GM12865 (cell line): ENCODE data around the gene SSBP2.
"Not testable (repeated sequence)": the region's sequence is repeated elsewhere in the genome, so short reads cannot be mapped to it uniquely, and the experiment has no call there.

Experiments
- DNase-seq: peaks from one replicate; pipeline ENCODE4 v3.0.0; 2010; ENCODE audit warnings: low read depth
- H3K4me3 ChIP-seq: 2 replicates; pipeline ENCODE4 v1.5.1; 2011; ENCODE audit warnings: mild to moderate bottlenecking, low read depth, low read length, control low read depth
- TF ChIP-seq, protein P1 (sequence below): IDR thresholded peaks from 2 replicates; pipeline ENCODE4 v1.5.1; 2011; ENCODE audit warnings: low read length, control low read depth, low read depth, inconsistent platforms; ENCODE audit not compliant: insufficient read depth; ENCODE audit errors: missing control alignments

SSBP2 gene

DNA sequence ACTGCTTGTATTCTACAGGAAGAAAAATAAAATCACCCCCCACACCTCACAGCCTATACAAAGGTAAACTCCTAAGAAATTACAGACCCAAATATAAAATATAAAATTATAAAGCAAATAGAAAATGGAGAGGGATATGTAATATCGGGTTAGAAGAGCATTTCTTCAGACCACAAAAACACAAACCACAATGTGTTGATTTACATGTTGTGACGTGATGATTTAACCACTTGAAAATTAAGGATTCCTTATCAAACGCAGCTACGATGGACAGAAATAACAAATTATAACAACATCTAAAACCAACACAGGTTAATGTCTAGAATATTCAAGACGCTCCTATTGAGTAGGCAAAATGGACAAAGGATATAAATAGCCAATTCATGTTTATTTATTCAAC, 26.3 kb downstream of the SSBP2 start:
- DNase-seq = no peak
- no peak overlapping the region for H3K4me3 ChIP-seq
- TF ChIP-seq, protein P1, sequence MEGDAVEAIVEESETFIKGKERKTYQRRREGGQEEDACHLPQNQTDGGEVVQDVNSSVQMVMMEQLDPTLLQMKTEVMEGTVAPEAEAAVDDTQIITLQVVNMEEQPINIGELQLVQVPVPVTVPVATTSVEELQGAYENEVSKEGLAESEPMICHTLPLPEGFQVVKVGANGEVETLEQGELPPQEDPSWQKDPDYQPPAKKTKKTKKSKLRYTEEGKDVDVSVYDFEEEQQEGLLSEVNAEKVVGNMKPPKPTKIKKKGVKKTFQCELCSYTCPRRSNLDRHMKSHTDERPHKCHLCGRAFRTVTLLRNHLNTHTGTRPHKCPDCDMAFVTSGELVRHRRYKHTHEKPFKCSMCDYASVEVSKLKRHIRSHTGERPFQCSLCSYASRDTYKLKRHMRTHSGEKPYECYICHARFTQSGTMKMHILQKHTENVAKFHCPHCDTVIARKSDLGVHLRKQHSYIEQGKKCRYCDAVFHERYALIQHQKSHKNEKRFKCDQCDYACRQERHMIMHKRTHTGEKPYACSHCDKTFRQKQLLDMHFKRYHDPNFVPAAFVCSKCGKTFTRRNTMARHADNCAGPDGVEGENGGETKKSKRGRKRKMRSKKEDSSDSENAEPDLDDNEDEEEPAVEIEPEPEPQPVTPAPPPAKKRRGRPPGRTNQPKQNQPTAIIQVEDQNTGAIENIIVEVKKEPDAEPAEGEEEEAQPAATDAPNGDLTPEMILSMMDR = no peak

DNA sequence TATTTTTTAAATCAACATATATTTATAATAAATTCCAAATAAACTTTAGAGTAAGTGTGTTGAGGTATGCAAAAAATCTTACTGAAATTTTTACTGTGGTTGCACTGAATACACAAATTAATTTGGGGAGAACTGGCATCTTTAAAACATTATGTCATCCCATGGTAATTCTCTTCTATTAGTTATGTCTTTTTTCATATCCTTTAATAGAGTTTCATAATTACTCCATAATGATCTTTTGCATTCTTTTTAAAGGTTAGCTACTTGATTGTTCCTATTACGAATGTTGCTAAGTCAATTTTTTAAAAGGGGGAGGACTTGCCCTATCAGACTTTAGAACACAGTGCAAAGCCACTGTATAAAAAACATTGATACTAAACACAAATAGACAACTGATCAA, 26.8 kb downstream of the SSBP2 start:
- TF ChIP-seq, protein P1 = no peak

DNA sequence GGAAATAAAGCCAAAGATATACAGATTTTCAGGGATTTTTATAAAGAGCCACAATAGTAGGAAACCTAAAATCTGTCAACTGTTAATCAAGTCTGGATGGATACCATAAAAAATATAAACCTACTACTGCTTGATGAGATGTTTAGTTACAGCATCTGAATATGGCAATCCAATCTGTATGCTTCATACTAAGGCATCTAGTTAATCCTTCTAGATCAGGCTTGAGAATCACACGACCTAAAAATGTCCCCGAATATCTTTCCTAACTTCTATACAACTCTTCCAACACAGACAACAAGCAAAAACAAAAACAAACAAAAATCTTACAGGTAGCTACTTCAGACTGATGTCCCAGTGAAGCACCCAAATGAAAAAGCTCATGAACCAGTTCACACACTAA, 29.8 kb downstream of the SSBP2 start:
- no peak overlapping the region; the same call in 1 of the 2 replicates for H3K4me3 ChIP-seq
- TF ChIP-seq, protein P1 = no peak
- no peak for DNase-seq

More for the DNA sequence above, 26.8 kb downstream of the SSBP2 start:
- DNase-seq = no peak
- no peak overlapping the region for H3K4me3 ChIP-seq

DNA sequence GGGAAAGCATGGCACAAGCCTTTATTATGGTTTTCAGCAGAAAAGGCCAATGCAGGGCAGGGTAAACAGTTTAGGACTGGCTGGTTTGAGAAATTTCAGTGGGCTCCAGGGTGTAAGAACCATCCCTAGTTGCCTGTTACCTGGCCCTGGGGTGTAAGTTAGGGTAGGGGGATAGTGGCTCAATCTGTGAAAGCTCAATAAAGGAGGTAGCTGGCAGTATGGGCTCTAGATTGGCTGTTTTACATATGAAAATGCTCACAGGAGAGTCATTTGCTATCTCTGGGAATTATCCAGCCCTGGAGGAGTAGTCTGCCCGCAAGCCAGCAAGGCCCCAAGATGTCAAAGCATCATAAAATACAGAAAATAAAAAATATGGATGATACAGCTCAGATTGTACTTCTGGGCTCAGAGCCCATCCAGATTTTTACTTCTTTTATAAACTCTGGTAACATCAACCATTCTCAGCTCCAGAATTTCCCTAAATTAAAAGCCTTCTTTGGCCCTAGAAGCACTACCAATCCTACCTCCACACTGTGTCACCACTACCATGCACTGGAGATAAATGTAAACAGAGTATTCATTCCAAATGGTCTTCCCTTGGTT, 31.1 kb downstream of the SSBP2 start:
- TF ChIP-seq, protein P1 = no peak
- no peak overlapping the region for H3K4me3 ChIP-seq

DNA sequence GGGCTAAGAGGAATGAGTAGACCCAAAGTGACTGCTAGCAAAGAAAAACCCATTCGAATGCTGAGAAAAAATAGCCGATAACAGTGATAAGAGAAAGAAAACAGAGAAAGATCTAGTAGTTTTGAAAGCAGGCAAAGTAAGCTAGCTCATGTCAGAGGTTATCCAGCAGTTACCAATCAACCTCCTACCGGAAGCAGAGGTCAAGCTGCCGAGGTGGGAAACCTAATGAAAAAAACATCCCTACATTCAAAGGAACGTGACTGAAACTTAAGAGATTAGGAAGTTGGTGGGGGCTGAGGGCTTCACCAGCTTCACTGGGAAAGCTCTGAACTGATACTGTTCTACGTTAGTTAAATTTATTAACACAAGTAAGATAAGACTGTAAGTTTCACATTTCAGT, 32.6 kb downstream of the SSBP2 start:
- no peak for DNase-seq
- TF ChIP-seq, protein P1 = no peak
- no peak overlapping the region for H3K4me3 ChIP-seq

More for the DNA sequence above, 31.1 kb downstream of the SSBP2 start:
- DNase-seq = no peak

DNA sequence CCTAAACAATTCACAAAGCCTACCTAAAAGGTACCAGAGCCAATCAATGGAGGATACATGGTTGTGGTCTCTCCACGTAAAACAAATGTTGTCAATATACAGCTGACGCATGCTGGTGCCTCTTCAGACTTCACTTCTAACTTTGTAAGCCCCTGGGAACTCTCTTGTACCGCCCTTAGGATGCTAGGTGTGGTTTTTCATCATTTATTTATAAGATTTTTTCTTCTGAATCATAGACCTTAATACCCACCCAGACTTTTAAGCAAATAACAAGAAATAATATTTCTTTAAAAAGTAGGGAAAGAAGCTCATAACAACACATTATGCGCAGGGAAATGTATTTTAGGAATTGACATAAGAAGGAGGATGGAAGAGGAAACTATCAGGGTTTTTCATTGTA, 33.0 kb downstream of the SSBP2 start:
- TF ChIP-seq, protein P1 = no peak
- no peak for DNase-seq
- H3K4me3 ChIP-seq = no peak overlapping the region

DNA sequence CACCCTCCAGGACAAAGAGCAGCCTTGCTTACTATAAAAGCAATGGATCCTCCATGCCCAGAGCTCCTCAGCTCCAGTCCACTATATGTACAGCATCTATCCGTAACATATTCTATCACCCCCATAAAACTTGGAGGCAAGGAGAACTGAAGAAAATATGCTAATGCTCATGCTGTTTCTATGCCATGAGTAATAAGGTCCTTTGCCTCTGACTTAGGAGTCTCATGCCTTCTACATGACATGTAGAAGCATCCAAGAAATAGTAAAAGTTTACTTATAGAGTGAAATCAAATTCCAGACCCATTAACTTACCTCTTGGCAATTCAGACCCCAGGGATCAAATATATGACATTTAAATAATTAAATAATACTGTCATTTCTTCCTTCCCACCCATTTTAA, 33.7 kb downstream of the SSBP2 start:
- no peak overlapping the region for H3K4me3 ChIP-seq
- TF ChIP-seq, protein P1 = no peak
- DNase-seq = no peak

DNA sequence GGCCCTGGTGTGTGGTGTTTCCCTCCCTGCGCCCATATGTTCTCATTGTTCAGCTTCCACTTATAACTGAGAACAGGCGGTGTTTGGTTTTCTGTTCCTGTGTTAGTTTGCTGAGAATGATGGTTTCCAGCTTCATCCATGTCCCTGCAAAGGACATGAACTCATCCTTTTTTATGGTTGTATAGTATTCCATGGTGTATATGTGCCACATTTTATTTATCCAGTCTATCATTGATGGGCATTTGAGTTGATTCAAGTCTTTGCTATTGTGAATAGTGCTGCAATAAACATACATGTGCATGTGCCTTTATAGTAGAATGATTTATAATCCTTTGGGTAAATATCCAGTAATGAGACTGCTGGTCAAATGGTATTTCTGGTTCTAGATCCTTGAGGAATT, 36.8 kb downstream of the SSBP2 start:
- H3K4me3 ChIP-seq, DNase-seq: not testable (repeated sequence)
